Stimulated activated CD8-positive, alpha-beta memory T cell treated with anti-CD3 and anti-CD28 coated beads, Interleukin-12 subunit alpha, Interleukin-12 subunit beta, amount 100 ng/mL, for 24 hours (primary cell): ENCODE results near the gene CDH10.

Source experiments
- DNase-seq: peaks from one replicate; pipeline ENCODE4 v3.0.0-alpha.2; 2020; ENCODE audit errors: extremely low read depth

The CDH10 gene

GRCh38 chr5:24644761-24645160 is at the start of gene CDH10:
TSS of gene CDH10 (minus strand) at chr5:24644978. CDS start at chr5:24593490, 51,488 bp downstream.
- no peak for DNase-seq

GRCh38 chr5:24693609-24694008 is 48.8 kb upstream of the CDH10 start:
- DNase-seq, result no peak

- DNase-seq, result no peak
Measured at GRCh38 chr5:24691074-24691473, 46.3 kb upstream of the CDH10 start.

GRCh38 chr5:24681106-24681505 is 36.3 kb upstream of the CDH10 start:
- DNase-seq, result no peak

GRCh38 chr5:24668050-24668449 is 23.3 kb upstream of the CDH10 start:
- no peak for DNase-seq

- DNase-seq, result no peak
Measured at GRCh38 chr5:24649531-24649930, 4.8 kb upstream of the CDH10 start.

- DNase-seq, result no peak
Measured at GRCh38 chr5:24646915-24647314, 2.1 kb upstream of the CDH10 start.

- DNase-seq, result no peak
Measured at GRCh38 chr5:24645483-24645882, 705 bp upstream of the CDH10 start.

- no peak for DNase-seq
Measured at GRCh38 chr5:24643880-24644279, 898 bp downstream of the CDH10 start.

GRCh38 chr5:24643156-24643555 is 1.6 kb downstream of the CDH10 start:
- no peak for DNase-seq

- DNase-seq, result no peak
Measured at GRCh38 chr5:24642022-24642421, 2.8 kb downstream of the CDH10 start.

- no peak for DNase-seq
Measured at GRCh38 chr5:24635209-24635608, 9.6 kb downstream of the CDH10 start.

- DNase-seq, result no peak
Measured at GRCh38 chr5:24633715-24634325, 11.0 kb downstream of the CDH10 start.

GRCh38 chr5:24632353-24632752 is 12.4 kb downstream of the CDH10 start:
- no peak for DNase-seq

GRCh38 chr5:24630918-24631317 is 13.9 kb downstream of the CDH10 start:
- DNase-seq, result no peak

- no peak for DNase-seq
Measured at GRCh38 chr5:24629798-24630197, 15.0 kb downstream of the CDH10 start.

- DNase-seq, result no peak
Measured at GRCh38 chr5:24624872-24625271, 19.9 kb downstream of the CDH10 start.

- DNase-seq, result no peak
Measured at GRCh38 chr5:24623624-24624023, 21.2 kb downstream of the CDH10 start.

- DNase-seq, result no peak
Measured at GRCh38 chr5:24623031-24623430, 21.7 kb downstream of the CDH10 start.

GRCh38 chr5:24621792-24622191 is 23.0 kb downstream of the CDH10 start:
- no peak for DNase-seq

- DNase-seq, result no peak
Measured at GRCh38 chr5:24616566-24616965, 28.2 kb downstream of the CDH10 start.

GRCh38 chr5:24615159-24615558 is 29.6 kb downstream of the CDH10 start:
- DNase-seq, result no peak

GRCh38 chr5:24609706-24610105 is 35.1 kb downstream of the CDH10 start:
- DNase-seq, result no peak

- DNase-seq, result no peak
Measured at GRCh38 chr5:24606971-24607370, 37.8 kb downstream of the CDH10 start.
